Effector memory CD4-positive, alpha-beta T cell (primary cell): ENCODE data around the gene TMC8.
"Not testable (repeated sequence)": the region's sequence is repeated elsewhere in the genome, so short reads cannot be mapped to it uniquely, and the experiment has no call there.

Experiments
- DNase-seq, 3 donors: peaks; one replicate each; pipeline ENCODE4 v3.0.0-alpha.2; 2020
- H3K27ac ChIP-seq: 2 replicates; pipeline ENCODE4 v1.7.0; 2013; ENCODE audit warnings: mild to moderate bottlenecking, low read length, moderate library complexity; ENCODE audit not compliant: insufficient read depth, poor library complexity, severe bottlenecking
- H3K27me3 ChIP-seq: replicated peaks from 2 replicates; pipeline ENCODE4 v1.7.0; 2013; ENCODE audit warnings: mild to moderate bottlenecking, low read length; ENCODE audit not compliant: insufficient read depth, control insufficient read depth, poor library complexity, severe bottlenecking
- H3K36me3 ChIP-seq: 2 replicates; pipeline ENCODE4 v1.7.0; 2013; ENCODE audit warnings: mild to moderate bottlenecking, low read length, moderate library complexity; ENCODE audit not compliant: control insufficient read depth, insufficient read depth
- H3K4me1 ChIP-seq: 2 replicates; pipeline ENCODE4 v1.7.0; 2013; ENCODE audit warnings: low read length, mild to moderate bottlenecking; ENCODE audit not compliant: control insufficient read depth, insufficient read depth, poor library complexity, severe bottlenecking
- H3K4me3 ChIP-seq: 2 replicates; pipeline ENCODE4 v1.7.0; 2013; ENCODE audit warnings: low read length, low read depth, mild to moderate bottlenecking; ENCODE audit not compliant: insufficient read depth, poor library complexity, severe bottlenecking
- H3K9me3 ChIP-seq: 2 replicates; pipeline ENCODE4 v1.7.0; 2013; ENCODE audit warnings: mild to moderate bottlenecking, low read length, moderate library complexity; ENCODE audit not compliant: control insufficient read depth

The TMC8 gene

DNA sequence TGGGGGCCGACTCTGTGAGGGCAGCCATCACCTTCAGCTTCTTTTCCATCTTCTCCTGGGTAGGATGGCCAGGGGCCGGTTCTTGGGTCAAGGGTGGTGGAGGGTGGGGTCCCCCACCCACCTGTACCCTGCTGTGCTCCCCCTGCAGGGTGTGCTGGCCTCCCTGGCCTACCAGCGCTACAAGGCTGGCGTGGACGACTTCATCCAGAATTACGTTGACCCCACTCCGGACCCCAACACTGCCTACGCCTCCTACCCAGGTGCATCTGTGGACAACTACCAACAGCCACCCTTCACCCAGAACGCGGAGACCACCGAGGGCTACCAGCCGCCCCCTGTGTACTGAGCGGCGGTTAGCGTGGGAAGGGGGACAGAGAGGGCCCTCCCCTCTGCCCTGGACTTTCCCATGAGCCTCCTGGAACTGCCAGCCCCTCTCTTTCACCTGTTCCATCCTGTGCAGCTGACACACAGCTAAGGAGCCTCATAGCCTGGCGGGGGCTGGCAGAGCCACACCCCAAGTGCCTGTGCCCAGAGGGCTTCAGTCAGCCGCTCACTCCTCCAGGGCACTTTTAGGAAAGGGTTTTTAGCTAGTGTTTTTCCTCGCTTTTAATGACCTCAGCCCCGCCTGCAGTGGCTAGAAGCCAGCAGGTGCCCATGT is 41.1 kb downstream of the TMC8 start:
- H3K4me3 ChIP-seq, H3K36me3 ChIP-seq, H3K9me3 ChIP-seq, H3K27me3 ChIP-seq, H3K27ac ChIP-seq, DNase-seq: not testable (repeated sequence)
- H3K4me1 ChIP-seq, result peaks cover 41% of the 10 kb centered on the region

DNA sequence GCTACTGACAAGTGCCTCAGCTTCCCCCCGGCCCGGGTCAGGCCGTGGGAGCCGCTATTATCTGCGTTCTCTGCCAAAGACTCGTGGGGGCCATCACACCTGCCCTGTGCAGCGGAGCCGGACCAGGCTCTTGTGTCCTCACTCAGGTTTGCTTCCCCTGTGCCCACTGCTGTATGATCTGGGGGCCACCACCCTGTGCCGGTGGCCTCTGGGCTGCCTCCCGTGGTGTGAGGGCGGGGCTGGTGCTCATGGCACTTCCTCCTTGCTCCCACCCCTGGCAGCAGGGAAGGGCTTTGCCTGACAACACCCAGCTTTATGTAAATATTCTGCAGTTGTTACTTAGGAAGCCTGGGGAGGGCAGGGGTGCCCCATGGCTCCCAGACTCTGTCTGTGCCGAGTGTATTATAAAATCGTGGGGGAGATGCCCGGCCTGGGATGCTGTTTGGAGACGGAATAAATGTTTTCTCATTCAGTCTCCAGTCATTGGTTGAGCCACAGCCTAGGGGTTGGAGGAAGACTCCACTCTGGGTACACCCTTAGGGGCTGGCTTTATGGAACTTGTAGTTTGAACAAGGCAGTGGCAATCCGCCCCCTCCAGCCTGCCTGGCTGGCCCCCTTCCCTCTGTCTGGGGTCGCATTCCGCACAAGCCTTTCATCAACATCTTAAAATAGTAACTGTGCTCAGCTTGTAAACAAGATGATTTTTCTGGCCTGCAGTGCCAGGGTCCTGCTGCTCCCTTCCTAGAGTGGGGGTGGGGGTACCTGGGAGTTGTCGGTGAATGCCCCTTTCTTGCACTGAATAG is 41.9 kb downstream of the TMC8 start:
- DNase-seq, result no peak
- H3K4me3 ChIP-seq, result no peak overlapping the region
- H3K4me1 ChIP-seq, result peaks cover 42% of the 10 kb centered on the region
- H3K9me3 ChIP-seq, result no peaks in the 10 kb centered on the region
- peak overlapping the region; percentile 49 for H3K27ac ChIP-seq
- peaks cover 7% of the 10 kb centered on the region for H3K36me3 ChIP-seq
- no peaks in the 10 kb centered on the region for H3K27me3 ChIP-seq

DNA sequence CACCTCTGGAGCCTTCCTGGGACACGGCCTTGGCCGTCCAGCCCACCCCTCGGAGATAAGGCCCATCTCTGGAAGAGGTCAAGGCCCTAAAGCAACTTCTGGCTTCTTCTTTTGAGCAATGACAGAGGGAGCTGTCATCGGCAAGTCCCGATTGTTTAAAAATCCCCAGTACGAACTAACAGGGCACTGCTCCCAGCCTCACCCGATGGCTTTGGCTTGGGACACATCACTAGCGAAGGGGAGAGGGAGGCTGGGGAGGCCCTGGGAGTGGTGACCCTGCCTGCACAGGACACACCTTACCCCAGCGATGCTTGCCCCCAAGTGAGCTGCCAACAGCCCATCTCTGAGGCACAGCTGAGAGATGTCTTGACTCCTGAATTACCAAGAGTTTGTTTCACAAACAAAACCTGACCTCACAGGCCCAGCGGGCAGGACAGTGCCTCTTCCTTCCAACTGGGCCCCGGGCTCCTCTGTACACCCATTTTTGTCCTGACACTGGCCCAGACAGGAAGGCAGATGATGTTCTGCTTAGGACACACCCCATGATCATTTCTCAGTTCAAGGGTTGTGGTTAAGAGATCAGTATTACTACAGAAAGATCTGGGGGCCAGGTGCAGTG is 42.6 kb downstream of the TMC8 start:
- Histone ChIP-seq H3K36me3 (peaks cover 7% of the 10 kb centered on the region), H3K9me3 (no peaks in the 10 kb centered on the region), H3K27me3 (no peaks in the 10 kb centered on the region), H3K4me1 (peaks cover 42% of the 10 kb centered on the region), H3K27ac (peak overlapping the region; percentile 49), H3K4me3 (no peak overlapping the region)
- no peak for DNase-seq

DNA sequence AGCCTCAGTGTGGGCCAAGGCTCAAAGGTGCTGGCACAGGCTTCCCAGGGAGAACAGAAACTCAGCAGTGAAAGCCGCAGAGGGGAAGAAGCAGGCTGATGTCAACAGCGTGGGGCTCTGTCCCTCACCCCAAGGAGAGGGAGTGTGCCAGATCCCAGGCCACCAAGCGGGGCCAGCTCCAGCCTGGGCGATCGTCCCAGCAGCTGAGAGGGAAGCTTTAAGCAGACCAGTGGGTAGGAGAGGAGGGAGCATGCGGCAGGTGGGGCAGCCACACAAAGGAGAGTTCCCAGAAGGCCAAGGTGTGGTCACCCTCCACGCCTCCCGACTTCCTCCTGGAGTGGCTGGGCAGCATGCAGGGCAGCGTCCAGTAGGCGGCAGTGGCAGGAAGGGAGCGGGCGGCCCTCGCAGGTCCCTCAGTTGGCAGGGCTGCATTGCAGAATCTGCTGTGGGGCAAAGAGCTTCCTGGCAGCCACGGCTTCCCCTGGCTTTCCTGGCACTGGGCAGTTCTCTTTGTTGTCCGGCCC is 43.8 kb downstream of the TMC8 start:
- H3K9me3 ChIP-seq, result no peaks in the 10 kb centered on the region
- no peak for DNase-seq
- no peak overlapping the region for H3K4me3 ChIP-seq
- no peak overlapping the region for H3K27ac ChIP-seq
- H3K27me3 ChIP-seq, result no peaks in the 10 kb centered on the region
- peaks cover 39% of the 10 kb centered on the region for H3K4me1 ChIP-seq
- H3K36me3 ChIP-seq, result peaks cover 7% of the 10 kb centered on the region

DNA sequence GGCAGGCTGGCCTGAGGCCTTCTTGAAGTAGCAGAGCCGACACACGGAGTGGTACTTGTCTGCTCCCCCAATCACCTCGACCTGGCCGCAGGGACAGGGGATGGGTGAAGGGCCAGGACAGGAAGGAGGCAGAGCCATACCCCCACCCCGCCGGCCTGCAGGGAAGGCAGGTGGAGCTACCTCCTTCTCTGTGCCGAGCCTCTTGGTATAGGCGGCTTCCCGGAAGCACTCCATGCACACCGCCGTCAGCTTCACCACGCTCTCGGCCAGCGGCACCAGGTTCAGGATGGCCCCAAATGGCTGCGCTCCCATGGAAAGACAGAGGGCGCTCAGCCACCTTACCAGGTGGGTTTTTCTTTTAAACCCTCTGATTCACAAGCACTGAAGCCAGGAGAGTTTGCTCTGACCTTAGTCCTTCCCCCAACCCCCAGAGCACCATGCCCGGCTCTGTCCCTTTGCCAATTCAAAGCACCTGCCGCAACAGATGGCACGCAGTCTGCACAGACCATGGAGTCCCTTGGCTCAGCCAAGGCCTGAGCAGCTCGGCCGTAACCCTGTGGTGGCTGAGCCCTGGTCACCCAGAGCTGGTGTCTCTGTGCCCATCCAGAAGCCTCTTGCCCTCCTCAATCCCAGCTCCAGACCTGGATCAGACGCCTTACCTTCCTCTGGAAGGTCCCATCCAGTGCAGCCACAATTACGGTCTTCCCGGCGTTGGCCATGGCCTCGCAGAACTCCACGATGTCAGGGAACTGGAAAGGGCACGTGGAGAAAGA is 44.5 kb downstream of the TMC8 start:
- H3K27me3 ChIP-seq, result no peaks in the 10 kb centered on the region
- peaks cover 33% of the 10 kb centered on the region for H3K4me1 ChIP-seq
- peaks cover 7% of the 10 kb centered on the region for H3K36me3 ChIP-seq
- no peak for DNase-seq
- H3K4me3 ChIP-seq, result no peak overlapping the region
- H3K27ac ChIP-seq, result no peak overlapping the region
- no peaks in the 10 kb centered on the region for H3K9me3 ChIP-seq

DNA sequence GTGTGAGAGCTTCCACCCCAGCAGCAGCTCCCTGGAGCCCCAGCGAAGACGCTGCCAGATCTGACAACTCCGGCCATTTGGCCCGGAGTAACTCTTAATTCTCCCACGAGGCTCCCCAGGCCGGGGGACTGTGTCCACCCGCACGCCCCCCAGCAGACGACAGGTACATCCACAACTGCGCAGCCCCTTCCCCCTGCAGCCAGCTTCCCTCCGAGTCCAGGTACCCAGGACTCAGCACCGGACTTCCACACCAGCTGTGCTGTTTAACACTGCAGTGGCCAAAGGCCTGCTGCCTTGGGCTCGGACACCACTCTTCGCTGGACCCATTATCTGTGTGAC is 45.0 kb downstream of the TMC8 start:
- no peak overlapping the region for H3K4me3 ChIP-seq
- DNase-seq, result no peak
- H3K36me3 ChIP-seq, result peaks cover 7% of the 10 kb centered on the region
- no peaks in the 10 kb centered on the region for H3K9me3 ChIP-seq
- H3K4me1 ChIP-seq, result peaks cover 32% of the 10 kb centered on the region
- H3K27me3 ChIP-seq, result no peaks in the 10 kb centered on the region
- H3K27ac ChIP-seq, result no peak overlapping the region

DNA sequence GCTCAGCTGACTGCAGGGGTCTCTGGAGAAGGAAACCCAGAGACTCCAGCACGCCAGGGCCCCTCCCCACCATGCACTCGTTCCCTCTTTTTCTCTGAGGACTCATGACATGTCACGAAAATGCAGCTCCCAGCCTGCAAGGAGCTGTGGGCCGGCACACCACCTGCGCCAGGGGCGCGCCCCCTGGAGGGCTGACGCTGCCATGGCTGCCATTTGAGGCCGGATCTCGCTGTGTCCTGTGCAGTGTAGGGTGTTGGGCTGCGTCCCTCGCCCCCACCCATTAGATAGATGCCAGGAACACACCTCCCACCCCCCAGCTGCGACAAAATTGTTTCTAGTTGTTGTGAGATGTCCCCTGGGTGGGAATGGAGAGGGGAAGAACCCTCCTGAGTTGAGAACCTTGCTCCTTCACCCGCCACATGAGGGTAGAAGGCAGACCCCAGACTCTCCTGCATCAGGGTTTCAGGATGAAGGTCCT is 46.0 kb downstream of the TMC8 start:
- Histone ChIP-seq H3K27ac (no peak overlapping the region), H3K9me3 (no peaks in the 10 kb centered on the region), H3K4me3 (no peak overlapping the region), H3K27me3 (no peaks in the 10 kb centered on the region), H3K36me3 (peaks cover under 1% of the 10 kb centered on the region), H3K4me1 (peaks cover 32% of the 10 kb centered on the region)
- peak; percentile 48 to 58 (median 57) for DNase-seq

DNA sequence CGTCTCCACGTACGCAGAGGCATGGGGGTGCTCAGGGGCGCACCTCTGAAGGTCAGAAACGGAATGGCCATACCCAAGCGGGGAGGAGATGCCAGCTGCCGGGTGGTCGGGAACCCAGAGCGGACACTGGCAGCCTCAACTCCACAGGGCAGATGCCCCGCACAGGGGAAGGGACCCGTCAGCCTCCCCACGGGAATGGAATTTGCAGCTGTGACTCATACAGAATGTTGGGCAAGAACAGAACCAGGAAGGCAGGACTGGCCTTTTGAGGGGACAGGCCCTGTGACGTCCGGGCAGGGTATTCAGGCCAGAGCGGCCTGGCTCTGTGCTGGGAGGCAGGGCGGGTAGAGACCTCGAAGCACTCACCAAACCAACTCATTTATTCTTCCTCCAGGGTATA is 48.8 kb downstream of the TMC8 start:
- Histone ChIP-seq H3K9me3 (no peaks in the 10 kb centered on the region), H3K36me3 (no peaks in the 10 kb centered on the region), H3K4me3 (no peak overlapping the region), H3K27me3 (no peaks in the 10 kb centered on the region), H3K4me1 (peaks cover 10% of the 10 kb centered on the region), H3K27ac (no peak overlapping the region)
- DNase-seq, result no peak

DNA sequence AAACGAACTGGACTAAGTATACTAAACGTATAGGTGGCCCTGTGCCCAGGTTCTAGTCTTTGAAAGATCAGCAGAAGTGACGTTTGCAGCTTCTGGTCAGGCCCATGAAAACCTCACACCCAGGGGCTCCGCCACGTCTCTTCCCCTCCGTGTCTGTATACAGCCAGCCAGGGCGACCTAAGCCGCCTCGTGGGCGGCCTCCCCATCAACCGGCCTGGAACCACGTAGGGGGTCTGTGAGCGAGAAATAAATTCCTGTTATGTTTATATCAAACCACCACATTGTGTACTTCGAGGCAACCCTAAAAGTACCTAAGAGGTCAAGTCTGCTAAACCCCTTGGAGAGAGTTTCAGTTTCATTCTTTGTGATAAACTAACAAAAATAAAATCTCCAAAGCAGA is 49.5 kb downstream of the TMC8 start:
- Histone ChIP-seq H3K36me3 (no peaks in the 10 kb centered on the region), H3K4me3 (no peak overlapping the region), H3K27ac (no peak overlapping the region), H3K4me1 (peaks cover 7% of the 10 kb centered on the region), H3K27me3 (no peaks in the 10 kb centered on the region), H3K9me3 (no peaks in the 10 kb centered on the region)
- DNase-seq, result no peak
